Endothelial cell of umbilical vein (primary cell): Measurements from ENCODE around the gene DYNC1H1. TPM values are rescaled to one million over a fixed set of nuclear protein-coding genes. Genes with fewer than 3 reads are reported as not detected.

Experiments used
- BruUV-seq: library from RNA; stranded (reverse); fragments of 400-500 nt; replicated peaks from 2 replicates; lab custom pipeline; 2021; lab: Mats Ljungman, UMichigan
- CTCF ChIA-PET: fragments of 300-600, 350-600 bp; sonication (Branson Sonifier 250); formaldehyde crosslinking; loops from one replicate; lab custom pipeline; 2021; ENCODE audit warnings: antibody characterized with exemption, inconsistent platforms; lab: Charles Lee
- POLR2A ChIA-PET: fragments of 300-600, 350-600 bp; sonication (Branson Sonifier 250); formaldehyde crosslinking; loops from one replicate; lab custom pipeline; 2021; ENCODE audit warnings: antibody characterized with exemption, inconsistent platforms; lab: Charles Lee
- DNase-seq: peaks from one replicate; pipeline ENCODE4 v3.0.0-alpha.2; 2011; ENCODE audit warnings: low read depth, low spot score
- FAIRE-seq: peaks from 2 replicates; lab custom pipeline; 2011; peaks lifted over from hg19 to GRCh38; lab: Jason Lieb, UNC
- H2AFZ ChIP-seq: 2 replicates; pipeline ENCODE4 v1.6.0; 2012; ENCODE audit warnings: low read depth, low read length, control low read depth, inconsistent platforms
- H3K27ac ChIP-seq: 2 replicates; pipeline ENCODE4 v1.5.1; 2011; ENCODE audit warnings: low read depth, mild to moderate bottlenecking, control low read depth, low read length, moderate library complexity; ENCODE audit not compliant: insufficient read depth
- H3K27me3 ChIP-seq, 2 experiments: 2 replicates each; pipeline versions ENCODE4 v1.6.0 to v1.6.1; 2011; ENCODE audit warnings: low read length in 2 of 2, mixed read lengths in 1 of 2; ENCODE audit not compliant: control insufficient read depth in 2 of 2, insufficient read depth in 2 of 2
- H3K36me3 ChIP-seq, 2 experiments: 2 replicates in 1 of 2; 3 replicates in 1 of 2; pipeline ENCODE4 v1.5.1; 2011; ENCODE audit warnings: low read length in 2 of 2, mild to moderate bottlenecking in 1 of 2, moderate library complexity in 1 of 2; ENCODE audit not compliant: control insufficient read depth in 2 of 2, insufficient read depth in 2 of 2; ENCODE audit errors: extremely low read depth in 1 of 2
- H3K4me1 ChIP-seq: 3 replicates; pipeline ENCODE4 v1.5.1; 2011; ENCODE audit warnings: mild to moderate bottlenecking, low read length; ENCODE audit not compliant: control insufficient read depth, insufficient read depth; ENCODE audit errors: extremely low read depth
- H3K4me2 ChIP-seq: 2 replicates; pipeline ENCODE4 v1.6.1; 2011; ENCODE audit warnings: low read length, control low read depth, mixed read lengths; ENCODE audit not compliant: insufficient read depth
- H3K4me3 ChIP-seq, 3 experiments: fragments of 200-600 bp in 1 of 3; sonication (generic), shearing (Covaris generic) in 1 of 3; replicated peaks in 1 of 3; 2 replicates each; pipeline ENCODE4 v1.5.1; 2011 to 2016; ENCODE audit warnings: control low read depth in 3 of 3, low read length in 3 of 3, mild to moderate bottlenecking in 2 of 3, inconsistent platforms in 1 of 3, low read depth in 1 of 3, moderate library complexity in 1 of 3; ENCODE audit not compliant: insufficient read depth in 1 of 3
- H3K79me2 ChIP-seq: 2 replicates; pipeline ENCODE4 v1.6.0; 2012; ENCODE audit warnings: low read length, inconsistent platforms; ENCODE audit not compliant: control insufficient read depth, insufficient read depth
- H3K9ac ChIP-seq: replicated peaks from 2 replicates; pipeline ENCODE3; 2011; ENCODE audit warnings: low read length, control low read depth; ENCODE audit not compliant: insufficient read depth; ENCODE audit errors: extremely low read depth
- H3K9me1 ChIP-seq: replicated peaks from 3 replicates; pipeline ENCODE4 v1.6.0; 2011; ENCODE audit warnings: mild to moderate bottlenecking, low read length; ENCODE audit not compliant: control insufficient read depth, insufficient read depth; ENCODE audit errors: extremely low read depth
- H3K9me3 ChIP-seq: replicated peaks from 2 replicates; pipeline ENCODE4 v1.5.1; 2012; ENCODE audit warnings: low read length, inconsistent platforms; ENCODE audit not compliant: control insufficient read depth, insufficient read depth
- H4K20me1 ChIP-seq: replicated peaks from 2 replicates; pipeline ENCODE3; 2011; ENCODE audit warnings: mild to moderate bottlenecking, low read length; ENCODE audit not compliant: control insufficient read depth, insufficient read depth; ENCODE audit errors: extremely low read depth
- EZH2 ChIP-seq: IDR thresholded peaks from 2 replicates; pipeline ENCODE4 v1.6.1; 2012; ENCODE audit warnings: borderline replicate concordance, low read depth, mild to moderate bottlenecking, moderate library complexity, low read length, inconsistent platforms; ENCODE audit not compliant: severe bottlenecking
- FOS ChIP-seq: IDR thresholded peaks from 2 replicates; pipeline ENCODE4 v1.6.1; 2011; ENCODE audit warnings: mild to moderate bottlenecking, low read length, moderate library complexity, borderline replicate concordance; ENCODE audit not compliant: insufficient read depth
- GATA2 ChIP-seq: IDR thresholded peaks from 2 replicates; pipeline ENCODE4 v1.7.0; 2011; ENCODE audit warnings: low read depth, mild to moderate bottlenecking, moderate library complexity, mixed read lengths, low read length; ENCODE audit not compliant: insufficient read length, insufficient read depth
- JUN ChIP-seq: IDR thresholded peaks from 2 replicates; pipeline ENCODE4 v1.6.1; 2011; ENCODE audit warnings: borderline replicate concordance, low read depth; ENCODE audit not compliant: insufficient read length, insufficient read depth
- MYC ChIP-seq: IDR thresholded peaks from one replicate; pipeline ENCODE4 v1.6.1; 2011; ENCODE audit warnings: mild to moderate bottlenecking, low read depth, low read length
- POLR2A ChIP-seq: IDR thresholded peaks from 2 replicates; pipeline ENCODE4 v1.6.1; 2012; ENCODE audit warnings: low read depth, mild to moderate bottlenecking, control low read depth, low read length
- POLR2AphosphoS5 ChIP-seq: IDR thresholded peaks from 2 replicates; pipeline ENCODE4 v1.6.1; 2012; ENCODE audit warnings: low read depth, mild to moderate bottlenecking, control low read depth, low read length, moderate library complexity; ENCODE audit not compliant: insufficient read depth
- dilution Hi-C: fragments of 300-500 bp; cut with MboI; formaldehyde crosslinking; loops from one replicate; pipeline ENCODE4 v1.15.0; 2019; ENCODE audit warnings: low sequenced_read_pairs; ENCODE audit not compliant: extremely low pct_ligation_motif_present
- intact Hi-C: fragments of 100-400 bp; cut with micrococcal nuclease; formaldehyde crosslinking; loops from one replicate; pipeline ENCODE4 v1.10.0; 2022
- polyA plus RNA-seq, 4 experiments: library from polyadenylated mRNA; depleted of rRNA in 3 of 4; stranded (reverse) in 3 of 4; unstranded in 1 of 4; fragments of >200 nt; gene quantifications; 2 replicates each; pipeline versions ENCODE4 v1.2.1 to v1.2.3, GENCODE V29; 2011 to 2012; ENCODE audit warnings: missing spikeins in 1 of 4
- total RNA-seq: library from RNA; stranded (reverse); gene quantifications from 2 replicates; pipeline ENCODE4 v1.2.3, GENCODE V29; 2021
- TF ChIP-seq, protein P1 (sequence below), 2 donors: IDR thresholded peaks; 1 replicate in 1 of 2; 2 replicates in 1 of 2; pipeline ENCODE4 v1.5.1; 2011; ENCODE audit warnings: low read length in 2 of 2, mild to moderate bottlenecking in 2 of 2, moderate library complexity in 2 of 2, control low read depth in 1 of 2, inconsistent platforms in 1 of 2, low read depth in 1 of 2; ENCODE audit not compliant: insufficient read depth in 1 of 2; ENCODE audit errors: extremely low read depth in 1 of 2
- TF ChIP-seq, protein P2 (sequence below): IDR thresholded peaks from 2 replicates; pipeline ENCODE4 v1.6.1; 2011; ENCODE audit not compliant: insufficient read depth, insufficient read length

The DYNC1H1 gene
- total and polyA plus RNA-seq, 2 donors (not counting 3 experiments of a cell fraction or from before 2014, with no cell fraction given), result 254 to 648 TPM

DNA sequence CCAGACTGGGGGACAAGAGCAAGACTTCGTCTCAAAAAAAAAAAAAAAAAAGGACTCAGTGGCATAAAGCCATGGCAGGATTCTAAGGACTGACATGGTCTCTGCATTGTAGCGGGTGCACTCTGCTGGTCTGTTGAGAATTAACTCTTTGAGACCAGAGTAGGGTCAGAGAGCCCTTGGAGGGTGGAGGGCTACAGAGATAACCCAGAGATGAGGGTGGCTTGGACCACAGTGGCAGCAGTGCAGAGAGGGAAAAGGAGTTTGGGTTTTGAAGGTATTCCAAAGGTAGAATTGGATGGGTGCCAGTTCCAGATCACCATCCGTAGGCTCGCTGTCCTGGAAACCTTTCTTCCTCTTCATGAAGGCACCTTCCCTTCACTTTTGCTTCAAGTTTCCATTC lies 14.3 kb upstream of the DYNC1H1 start:
- H3K4me1 ChIP-seq, result peaks cover 10% of the 10 kb centered on the region
- CTCF ChIA-PET, result interaction anchor here (1.1 to 3.9 kb wide), 2 partner anchors 179 to 243 kb away, joined by 3 to 23 read pairs; no protein-coding TSS in a partner anchor
- peaks cover 3 to 5% of the 10 kb centered on the region in 2 experiments for H3K27me3 ChIP-seq
- no peaks in the 10 kb centered on the region for H3K9me1 ChIP-seq
- H2AFZ ChIP-seq, result no peak overlapping the region
- H3K9ac ChIP-seq, result no peak overlapping the region
- no peaks in the 10 kb centered on the region for H3K9me3 ChIP-seq
- H3K79me2 ChIP-seq, result peaks cover 7% of the 10 kb centered on the region
- H4K20me1 ChIP-seq, result no peaks in the 10 kb centered on the region
- FAIRE-seq (no peak), DNase-seq (no peak)
- dilution Hi-C loops (no loop called here), intact Hi-C loops (no loop called here)
- no peak overlapping the region for H3K4me2 ChIP-seq
- POLR2A ChIA-PET, result no interaction called here
- no peak overlapping the region for H3K27ac ChIP-seq
- BruUV-seq, result no TSS peak
- H3K36me3 ChIP-seq, result no peaks in the 10 kb centered on the region
- H3K4me3 ChIP-seq, result no peak overlapping the region
- TF ChIP-seq, protein P1, sequence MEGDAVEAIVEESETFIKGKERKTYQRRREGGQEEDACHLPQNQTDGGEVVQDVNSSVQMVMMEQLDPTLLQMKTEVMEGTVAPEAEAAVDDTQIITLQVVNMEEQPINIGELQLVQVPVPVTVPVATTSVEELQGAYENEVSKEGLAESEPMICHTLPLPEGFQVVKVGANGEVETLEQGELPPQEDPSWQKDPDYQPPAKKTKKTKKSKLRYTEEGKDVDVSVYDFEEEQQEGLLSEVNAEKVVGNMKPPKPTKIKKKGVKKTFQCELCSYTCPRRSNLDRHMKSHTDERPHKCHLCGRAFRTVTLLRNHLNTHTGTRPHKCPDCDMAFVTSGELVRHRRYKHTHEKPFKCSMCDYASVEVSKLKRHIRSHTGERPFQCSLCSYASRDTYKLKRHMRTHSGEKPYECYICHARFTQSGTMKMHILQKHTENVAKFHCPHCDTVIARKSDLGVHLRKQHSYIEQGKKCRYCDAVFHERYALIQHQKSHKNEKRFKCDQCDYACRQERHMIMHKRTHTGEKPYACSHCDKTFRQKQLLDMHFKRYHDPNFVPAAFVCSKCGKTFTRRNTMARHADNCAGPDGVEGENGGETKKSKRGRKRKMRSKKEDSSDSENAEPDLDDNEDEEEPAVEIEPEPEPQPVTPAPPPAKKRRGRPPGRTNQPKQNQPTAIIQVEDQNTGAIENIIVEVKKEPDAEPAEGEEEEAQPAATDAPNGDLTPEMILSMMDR (IDR thresholded peaks at IDR 0.05; ENCODE audit: extremely low read depth in 1 of 2, insufficient read depth in 1 of 2, low read depth in 1 of 2, low read length in 2 of 2), result no peak
- TF ChIP-seq, protein P2, sequence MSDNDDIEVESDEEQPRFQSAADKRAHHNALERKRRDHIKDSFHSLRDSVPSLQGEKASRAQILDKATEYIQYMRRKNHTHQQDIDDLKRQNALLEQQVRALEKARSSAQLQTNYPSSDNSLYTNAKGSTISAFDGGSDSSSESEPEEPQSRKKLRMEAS, result no peak
- TF ChIP-seq MYC, result no peak
- TF ChIP-seq POLR2A, result no peak
- no peak for TF ChIP-seq JUN
- TF ChIP-seq FOS, result no peak
- no peak for TF ChIP-seq EZH2
- TF ChIP-seq POLR2AphosphoS5, result no peak
- TF ChIP-seq GATA2, result no peak
